AG04450 (cell line): ENCODE measurements around the gene USP7. TPM values are rescaled to one million over a fixed set of nuclear protein-coding genes. Genes with fewer than 3 reads are reported as not detected.

ENCODE experiments used
- CTCF ChIA-PET: fragments of 300-600, 350-600 bp; formaldehyde crosslinking; extraction: SDS; loops from one replicate; lab custom pipeline; 2022; ENCODE audit warnings: antibody characterized with exemption, inconsistent platforms; lab: Charles Lee
- POLR2A ChIA-PET: fragments of 350-600 bp; formaldehyde crosslinking; extraction: SDS; loops from one replicate; lab custom pipeline; 2021; ENCODE audit warnings: antibody characterized with exemption, inconsistent platforms; lab: Yijun Ruan, JAX
- DNase-seq: peaks from one replicate; pipeline ENCODE4 v3.0.0-alpha.2; 2011; ENCODE audit warnings: low read depth, low spot score
- H3K27ac ChIP-seq: one replicate; pipeline ENCODE4 v1.5.1; 2012; ENCODE audit warnings: low read depth, low read length, control low read depth
- H3K27me3 ChIP-seq: one replicate; pipeline ENCODE4 v1.6.0; 2012; ENCODE audit warnings: low read length; ENCODE audit not compliant: control insufficient read depth, insufficient read depth
- H3K4me3 ChIP-seq: 2 replicates; pipeline ENCODE4 v1.5.1; 2011; ENCODE audit warnings: mild to moderate bottlenecking, low read depth, low read length, control low read depth
- H3K9me3 ChIP-seq: 2 replicates; pipeline ENCODE4 v1.5.1; 2012; ENCODE audit warnings: low read length; ENCODE audit not compliant: control insufficient read depth, insufficient read depth
- CTCF ChIP-seq: IDR thresholded peaks from 2 replicates; pipeline ENCODE4 v1.5.1; 2011; ENCODE audit warnings: low read depth, low read length, control low read depth, inconsistent platforms
- polyA plus RNA-seq: library from polyadenylated mRNA; depleted of rRNA; stranded (reverse); fragments of >200 nt; gene quantifications from 2 replicates; pipeline ENCODE4 v1.2.3, GENCODE V29; 2011

The USP7 gene
- polyA plus RNA-seq, 1 experiment: 26.9 TPM

- POLR2A ChIA-PET: interaction anchor here (1.8 kb wide), 1 partner anchor 16 kb away, joined by 7 read pairs; the partner anchor contains the start of gene CARHSP1
- H3K4me3 ChIP-seq: no peak overlapping the region
- no peak for DNase-seq
- H3K9me3 ChIP-seq: no peaks in the 10 kb centered on the region; the same call in 1 of the 2 replicates
- H3K27me3 ChIP-seq: no peaks in the 10 kb centered on the region
- CTCF ChIA-PET: interaction anchor here (0.6 to 4.5 kb wide), 4 partner anchors 9 to 156 kb away, joined by 3 to 17 read pairs (median 4); no protein-coding TSS in a partner anchor
- H3K27ac ChIP-seq: no peak overlapping the region
- TF ChIP-seq CTCF: no peak
Measured at GRCh38 chr16:8853150-8853549, 110.6 kb downstream of the USP7 start.

GRCh38 chr16:8852534-8852933 lies 111.2 kb downstream of the USP7 start:
- ChIA-PET CTCF (interaction anchor here (0.6 to 4.5 kb wide), 3 partner anchors 9 to 28 kb away, joined by 3 to 17 read pairs (median 6); no protein-coding TSS in a partner anchor), POLR2A (no interaction called here)
- Histone ChIP-seq H3K27ac (peak overlapping the region; percentile 21), H3K9me3 (no peaks in the 10 kb centered on the region), H3K4me3 (no peak overlapping the region), H3K27me3 (no peaks in the 10 kb centered on the region)
- DNase-seq: no peak
- TF ChIP-seq CTCF: no peak

GRCh38 chr16:8851761-8852403 lies 111.8 kb downstream of the USP7 start:
- no peak for TF ChIP-seq CTCF
- DNase-seq: no peak
- H3K4me3 ChIP-seq: no peak overlapping the region
- H3K27me3 ChIP-seq: no peaks in the 10 kb centered on the region
- H3K9me3 ChIP-seq: no peaks in the 10 kb centered on the region
- CTCF ChIA-PET: interaction anchor here (1.1 to 4.5 kb wide), 3 partner anchors 10 to 28 kb away, joined by 4 to 17 read pairs (median 6); no protein-coding TSS in a partner anchor
- no peak overlapping the region for H3K27ac ChIP-seq
- POLR2A ChIA-PET: interaction anchor here (3.3 kb wide), 1 partner anchor 17 kb away, joined by 13 read pairs; the partner anchor contains the start of gene CARHSP1

- no peaks in the 10 kb centered on the region for H3K27me3 ChIP-seq
- DNase-seq: no peak
- CTCF ChIA-PET: interaction anchor here (0.9 to 1.2 kb wide), 2 partner anchors 30 to 158 kb away, joined by 3 to 6 read pairs; no protein-coding TSS in a partner anchor
- TF ChIP-seq CTCF: no peak
- H3K4me3 ChIP-seq: no peak overlapping the region
- POLR2A ChIA-PET: interaction anchor here (0.5 to 3.3 kb wide), 4 partner anchors 9 to 259 kb away, joined by 3 to 13 read pairs (median 4); partner anchors contain the start of gene CARHSP1
- no peaks in the 10 kb centered on the region for H3K9me3 ChIP-seq
- H3K27ac ChIP-seq: peak overlapping the region; percentile 65
Measured at GRCh38 chr16:8850279-8850885, 113.3 kb downstream of the USP7 start.
